ENCODE results near the gene RNF224. TPM values are rescaled to one million over a fixed set of nuclear protein-coding genes. Genes with fewer than 3 reads are reported as not detected.

The RNF224 gene
- polyA plus RNA-seq, 1 experiment = not detected

- H3K36me3 ChIP-seq (ENCODE audit: control insufficient read depth, insufficient read depth, low read length) = peaks cover 19% of the 10 kb centered on the region
- TF ChIP-seq CTCF (IDR thresholded peaks at IDR 0.05; ENCODE audit: insufficient read depth, low read depth, low read length) = no peak
- no peak overlapping the region for H3K4me3 ChIP-seq (ENCODE audit: low read depth, low read length)
- DNase-seq (ENCODE audit: low read depth) = no peak
- ChIA-PET POLR2A (no interaction called here), CTCF (interaction anchor here (0.9 to 1.4 kb wide), 3 partner anchors 35 to 128 kb away, joined by 3 to 5 read pairs (median 4); partner anchors contain the start of gene RNF224)
- no peaks in the 10 kb centered on the region for H3K27me3 ChIP-seq (ENCODE audit: control insufficient read depth, insufficient read depth, low read length)
Measured at GRCh38 chr9:137192448-137192780, 34.9 kb upstream of the RNF224 start.

GRCh38 chr9:137192859-137193258, 34.4 kb upstream of the RNF224 start:
- H3K36me3 ChIP-seq (ENCODE audit: control insufficient read depth, insufficient read depth, low read length) = peaks cover 19% of the 10 kb centered on the region
- CTCF ChIA-PET = interaction anchor here (0.9 to 1.4 kb wide), 3 partner anchors 34 to 129 kb away, joined by 3 to 5 read pairs (median 4); partner anchors contain the start of gene RNF224
- no peak overlapping the region for H3K4me3 ChIP-seq (ENCODE audit: low read depth, low read length)
- no peaks in the 10 kb centered on the region for H3K27me3 ChIP-seq (ENCODE audit: control insufficient read depth, insufficient read depth, low read length)
- no peak for DNase-seq (ENCODE audit: low read depth)
- TF ChIP-seq CTCF (IDR thresholded peaks at IDR 0.05; ENCODE audit: insufficient read depth, low read depth, low read length) = no peak
- POLR2A ChIA-PET = no interaction called here

- Histone ChIP-seq H3K27me3 (ENCODE audit: control insufficient read depth, insufficient read depth, low read length) (no peaks in the 10 kb centered on the region), H3K4me3 (ENCODE audit: low read depth, low read length) (no peak overlapping the region), H3K36me3 (ENCODE audit: control insufficient read depth, insufficient read depth, low read length) (peaks cover 19% of the 10 kb centered on the region)
- POLR2A ChIA-PET = interaction anchor here (0.6 kb wide), 1 partner anchor 30 kb away, joined by 4 read pairs; no protein-coding TSS in a partner anchor
- TF ChIP-seq CTCF (IDR thresholded peaks at IDR 0.05; ENCODE audit: insufficient read depth, low read depth, low read length) = no peak
- CTCF ChIA-PET = no interaction called here
- DNase-seq (ENCODE audit: low read depth) = no peak
Measured at GRCh38 chr9:137193771-137194170, 33.5 kb upstream of the RNF224 start.

- TF ChIP-seq CTCF (IDR thresholded peaks at IDR 0.05; ENCODE audit: insufficient read depth, low read depth, low read length) = no peak
- ChIA-PET CTCF (interaction anchor here (1.1 kb wide), 1 partner anchor 33 kb away, joined by 3 read pairs; the partner anchor contains the start of gene RNF224), POLR2A (no interaction called here)
- H3K4me3 ChIP-seq (ENCODE audit: low read depth, low read length) = no peak overlapping the region
- H3K27me3 ChIP-seq (ENCODE audit: control insufficient read depth, insufficient read depth, low read length) = no peaks in the 10 kb centered on the region
- H3K36me3 ChIP-seq (ENCODE audit: control insufficient read depth, insufficient read depth, low read length) = peaks cover 19% of the 10 kb centered on the region
- DNase-seq (ENCODE audit: low read depth) = no peak
Measured at GRCh38 chr9:137194388-137194787, 32.9 kb upstream of the RNF224 start.

GRCh38 chr9:137194909-137195308, 32.4 kb upstream of the RNF224 start:
- DNase-seq (ENCODE audit: low read depth) = no peak
- Histone ChIP-seq H3K4me3 (ENCODE audit: low read depth, low read length) (no peak overlapping the region), H3K27me3 (ENCODE audit: control insufficient read depth, insufficient read depth, low read length) (no peaks in the 10 kb centered on the region), H3K36me3 (ENCODE audit: control insufficient read depth, insufficient read depth, low read length) (peaks cover 18% of the 10 kb centered on the region)
- ChIA-PET POLR2A (no interaction called here), CTCF (interaction anchor here (1.1 kb wide), 1 partner anchor 33 kb away, joined by 3 read pairs; the partner anchor contains the start of gene RNF224)
- TF ChIP-seq CTCF (IDR thresholded peaks at IDR 0.05; ENCODE audit: insufficient read depth, low read depth, low read length) = no peak

Measured in BJ (cell line).